ENCODE results near the gene INHA. TPM values are rescaled to one million over a fixed set of nuclear protein-coding genes. Genes with fewer than 3 reads are reported as not detected.

The INHA gene
- total RNA-seq, 2 experiments from 2014 or later = not detected

DNA sequence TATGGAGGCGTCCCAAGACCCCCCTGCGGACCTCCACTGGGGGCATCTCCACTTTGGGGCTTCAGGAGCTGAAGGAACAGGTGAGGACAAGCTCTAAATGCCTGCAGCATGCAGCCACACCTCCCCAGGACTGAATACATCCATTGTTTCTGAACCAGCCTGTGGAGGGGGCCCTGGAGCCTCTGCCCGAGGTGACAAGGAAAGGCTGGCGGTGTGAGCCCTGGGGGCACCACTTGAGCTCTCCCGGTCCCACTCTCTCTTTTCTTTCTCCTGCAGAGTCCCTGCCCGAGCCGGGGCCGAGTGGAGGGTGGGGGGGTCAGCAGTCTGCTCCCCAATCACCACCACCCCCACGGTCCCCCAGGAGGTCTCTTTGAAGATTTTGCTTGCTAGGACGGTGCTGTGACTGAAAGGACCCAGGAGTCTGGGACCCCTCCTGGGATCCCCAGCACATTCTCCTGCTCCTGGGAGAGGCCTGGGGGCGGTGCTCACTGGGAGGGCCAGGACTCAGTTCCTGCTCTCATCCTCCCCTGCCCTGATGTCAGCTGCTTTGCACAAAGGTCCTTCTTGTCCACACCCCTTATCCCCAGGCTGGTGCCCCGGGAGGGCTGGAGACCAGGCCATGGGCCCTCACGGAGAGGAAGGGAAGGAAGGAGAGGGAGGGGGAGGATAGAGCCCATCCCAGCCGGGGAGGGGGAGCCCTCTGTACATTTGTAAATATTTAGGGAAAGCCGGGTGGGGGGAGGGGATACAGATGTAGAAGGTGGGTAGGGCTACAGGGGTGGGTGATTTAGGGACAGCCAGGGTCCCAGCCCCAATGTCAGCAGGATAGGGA lies 34.2 kb upstream of the INHA start:
- CTCF ChIA-PET = interaction anchor here (0.9 to 1.0 kb wide), 2 partner anchors 43 to 62 kb away, joined by 3 read pairs; no protein-coding TSS in a partner anchor
- intact Hi-C loops (cut with micrococcal nuclease) = no loop called here
- TF ChIP-seq, protein P1, sequence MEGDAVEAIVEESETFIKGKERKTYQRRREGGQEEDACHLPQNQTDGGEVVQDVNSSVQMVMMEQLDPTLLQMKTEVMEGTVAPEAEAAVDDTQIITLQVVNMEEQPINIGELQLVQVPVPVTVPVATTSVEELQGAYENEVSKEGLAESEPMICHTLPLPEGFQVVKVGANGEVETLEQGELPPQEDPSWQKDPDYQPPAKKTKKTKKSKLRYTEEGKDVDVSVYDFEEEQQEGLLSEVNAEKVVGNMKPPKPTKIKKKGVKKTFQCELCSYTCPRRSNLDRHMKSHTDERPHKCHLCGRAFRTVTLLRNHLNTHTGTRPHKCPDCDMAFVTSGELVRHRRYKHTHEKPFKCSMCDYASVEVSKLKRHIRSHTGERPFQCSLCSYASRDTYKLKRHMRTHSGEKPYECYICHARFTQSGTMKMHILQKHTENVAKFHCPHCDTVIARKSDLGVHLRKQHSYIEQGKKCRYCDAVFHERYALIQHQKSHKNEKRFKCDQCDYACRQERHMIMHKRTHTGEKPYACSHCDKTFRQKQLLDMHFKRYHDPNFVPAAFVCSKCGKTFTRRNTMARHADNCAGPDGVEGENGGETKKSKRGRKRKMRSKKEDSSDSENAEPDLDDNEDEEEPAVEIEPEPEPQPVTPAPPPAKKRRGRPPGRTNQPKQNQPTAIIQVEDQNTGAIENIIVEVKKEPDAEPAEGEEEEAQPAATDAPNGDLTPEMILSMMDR (IDR thresholded peaks at IDR 0.05) = no peak
- Mint-ChIP-seq H3K4me3 (no peak overlapping the region), H3K4me1 (ENCODE audit: low read depth) (peaks cover 14% of the 10 kb centered on the region), H3K27ac (no peak overlapping the region), H3K27me3 (peaks cover 3% of the 10 kb centered on the region), H3K9me3 (no peaks in the 10 kb centered on the region), H3K36me3 (ENCODE audit: low read depth) (peaks cover 8% of the 10 kb centered on the region)
- POLR2A ChIA-PET = no interaction called here
- DNase-seq = no peak
- no peak for ATAC-seq

- H3K9me3 Mint-ChIP-seq = no peaks in the 10 kb centered on the region
- ChIA-PET CTCF (interaction anchor here (0.9 to 3.8 kb wide), 2 partner anchors 9 to 63 kb away, joined by 3 to 74 read pairs; no protein-coding TSS in a partner anchor), POLR2A (no interaction called here)
- H3K36me3 Mint-ChIP-seq (ENCODE audit: low read depth) = peaks cover 8% of the 10 kb centered on the region
- H3K4me1 Mint-ChIP-seq (ENCODE audit: low read depth) = peaks cover 14% of the 10 kb centered on the region
- TF ChIP-seq, protein P1 (IDR thresholded peaks at IDR 0.05) = no peak
- ATAC-seq = no peak
- intact Hi-C loops (cut with micrococcal nuclease) = no loop called here
- no peak overlapping the region for H3K27ac Mint-ChIP-seq
- DNase-seq = no peak
- no peak overlapping the region for H3K4me3 Mint-ChIP-seq
- H3K27me3 Mint-ChIP-seq = peaks cover 3% of the 10 kb centered on the region
These were observed 33.6 kb upstream of the INHA start for GRCh38 chr2:219538504-219538951.

GRCh38 chr2:219538956-219539788 lies 32.9 kb upstream of the INHA start:
- ChIA-PET CTCF (interaction anchor here (1.1 to 3.8 kb wide), 3 partner anchors 10 to 136 kb away, joined by 4 to 74 read pairs (median 20); no protein-coding TSS in a partner anchor), POLR2A (no interaction called here)
- no peaks in the 10 kb centered on the region for H3K9me3 Mint-ChIP-seq
- ATAC-seq (no peak), DNase-seq (no peak)
- TF ChIP-seq, protein P1 (IDR thresholded peaks at IDR 0.05) = no peak
- intact Hi-C loops (cut with micrococcal nuclease) = no loop called here
- peaks cover 3% of the 10 kb centered on the region for H3K27me3 Mint-ChIP-seq
- H3K4me1 Mint-ChIP-seq (ENCODE audit: low read depth) = peaks cover 14% of the 10 kb centered on the region
- no peak overlapping the region for H3K4me3 Mint-ChIP-seq
- H3K27ac Mint-ChIP-seq = no peak overlapping the region
- H3K36me3 Mint-ChIP-seq (ENCODE audit: low read depth) = peaks cover 8% of the 10 kb centered on the region

DNA sequence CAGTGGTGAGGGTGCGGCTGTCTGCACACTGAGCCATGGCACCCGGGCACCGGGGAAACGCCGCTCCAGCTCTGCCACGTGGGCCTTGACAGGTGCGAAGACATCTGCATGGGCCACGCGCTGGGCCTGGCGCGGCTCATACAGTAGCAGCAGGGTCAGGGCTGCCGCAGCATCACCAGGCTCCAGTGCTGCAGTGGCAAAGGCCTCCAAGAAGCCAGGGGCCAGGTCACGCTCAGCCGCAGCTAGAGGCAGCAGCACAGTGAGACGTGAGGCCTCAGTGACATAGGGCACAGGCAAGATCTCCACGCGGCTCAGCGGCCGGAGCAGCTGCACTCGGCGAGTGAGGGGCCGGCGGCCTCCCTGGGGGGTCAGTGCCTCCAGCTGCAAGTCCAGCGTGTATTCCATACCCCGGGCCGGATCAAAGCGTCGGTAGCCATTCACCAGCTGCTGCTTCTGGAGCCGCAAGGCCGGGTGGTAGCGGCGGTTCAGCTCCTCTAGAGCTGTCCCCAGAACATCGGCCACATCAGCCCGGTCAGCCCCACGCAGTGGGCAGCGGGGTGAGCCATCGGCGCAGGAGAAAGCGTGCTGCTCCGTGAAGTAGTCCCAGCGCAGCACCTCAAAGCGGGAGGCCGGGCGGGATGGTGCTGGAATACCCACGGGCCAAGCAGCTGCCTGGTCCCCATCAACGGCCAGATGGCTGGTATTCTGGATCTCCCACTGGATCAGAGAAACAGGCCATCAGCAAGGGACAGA lies 32.0 kb upstream of the INHA start:
- Mint-ChIP-seq H3K27me3 (peaks cover 6% of the 10 kb centered on the region), H3K36me3 (ENCODE audit: low read depth) (peaks cover 8% of the 10 kb centered on the region), H3K9me3 (no peaks in the 10 kb centered on the region), H3K4me3 (no peak overlapping the region), H3K27ac (no peak overlapping the region), H3K4me1 (ENCODE audit: low read depth) (peaks cover 21% of the 10 kb centered on the region)
- ATAC-seq (no peak), DNase-seq (no peak)
- ChIA-PET CTCF (interaction anchor here (1.0 to 4.7 kb wide), 25 partner anchors 11 to 151 kb away, joined by 3 to 74 read pairs (median 4); partner anchors contain the start of gene GMPPA), POLR2A (no interaction called here)
- TF ChIP-seq, protein P1 (IDR thresholded peaks at IDR 0.05) = no peak
- intact Hi-C loops (cut with micrococcal nuclease) = loop anchor here (5.0 kb wide), 2 partner anchors 57 to 147 kb away; partner anchors contain the start of gene STK11IP
